Measurements from ENCODE around the gene TMEM37. TPM values are rescaled to one million over a fixed set of nuclear protein-coding genes. Genes with fewer than 3 reads are reported as not detected.

Gene TMEM37
- total and polyA plus RNA-seq, 2 of the 8 experiments (the other 6 are each of a cell fraction or from before 2014, with no cell fraction given): 11.0 to 16.2 TPM

DNA sequence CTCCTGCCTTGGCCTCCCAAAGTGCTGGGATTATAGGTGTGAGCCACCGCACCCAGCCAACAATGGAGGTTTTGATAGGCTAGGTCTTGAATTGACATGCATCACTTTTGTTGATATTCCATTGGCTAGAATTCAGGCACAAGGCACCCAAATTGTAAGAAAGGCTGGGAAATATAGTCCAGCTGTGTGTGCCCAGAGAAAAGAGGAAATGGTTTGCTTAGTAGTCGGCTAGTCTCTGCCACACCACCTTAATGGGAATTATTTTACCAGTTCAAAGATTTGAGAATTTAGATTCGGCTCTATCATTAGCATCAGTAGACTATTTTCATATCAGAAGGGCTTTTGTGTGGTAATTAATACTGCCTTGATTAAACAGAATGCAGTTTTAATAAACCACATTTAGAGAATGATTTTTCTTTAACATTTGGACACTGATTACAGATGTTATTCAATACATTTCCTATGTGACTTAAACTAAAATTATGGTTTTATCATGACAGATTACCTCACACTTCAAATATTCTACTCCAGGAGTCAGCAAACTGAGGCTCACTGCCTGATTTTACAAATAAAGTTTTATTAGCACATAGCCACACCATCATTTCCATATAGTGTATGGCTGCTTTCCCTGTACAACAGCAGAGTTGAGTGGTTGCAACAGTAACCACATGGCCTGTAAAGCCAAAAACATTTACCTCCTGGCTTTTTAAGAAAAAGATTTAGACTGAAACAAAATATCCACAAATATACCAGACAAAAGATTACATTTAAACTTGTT is 37.5 kb upstream of the TMEM37 start (continued):
- no peak for TF ChIP-seq PHF8 (conservative IDR thresholded peaks at IDR 0.05; ENCODE audit: low read depth, low read length)
- TF ChIP-seq, protein P1, sequence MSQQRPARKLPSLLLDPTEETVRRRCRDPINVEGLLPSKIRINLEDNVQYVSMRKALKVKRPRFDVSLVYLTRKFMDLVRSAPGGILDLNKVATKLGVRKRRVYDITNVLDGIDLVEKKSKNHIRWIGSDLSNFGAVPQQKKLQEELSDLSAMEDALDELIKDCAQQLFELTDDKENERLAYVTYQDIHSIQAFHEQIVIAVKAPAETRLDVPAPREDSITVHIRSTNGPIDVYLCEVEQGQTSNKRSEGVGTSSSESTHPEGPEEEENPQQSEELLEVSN (IDR thresholded peaks at IDR 0.05): no peak
- TF ChIP-seq EZH2 (IDR thresholded peaks at IDR 0.05; ENCODE audit: low read depth, low read length, severe bottlenecking): no peak
- no peak for TF ChIP-seq TAF1 (IDR thresholded peaks at IDR 0.05; ENCODE audit: low read depth, low read length)
- no peak for TF ChIP-seq RFX5 (IDR thresholded peaks at IDR 0.05; ENCODE audit: borderline replicate concordance, low read depth, low read length)
- TF ChIP-seq TAF7 (optimal IDR thresholded peaks at IDR 0.05; ENCODE audit: borderline replicate concordance, low read depth, low read length): no peak
- no peak for TF ChIP-seq SRF (IDR thresholded peaks at IDR 0.05; ENCODE audit: low read depth, low read length)
